NCI-H1436 (cell line): ENCODE data around the gene APOLD1.

Source experiments
- DNase-seq: peaks from one replicate; lab custom pipeline; 2025; lab: John Stamatoyannopoulos, UW

APOLD1 gene

DNA sequence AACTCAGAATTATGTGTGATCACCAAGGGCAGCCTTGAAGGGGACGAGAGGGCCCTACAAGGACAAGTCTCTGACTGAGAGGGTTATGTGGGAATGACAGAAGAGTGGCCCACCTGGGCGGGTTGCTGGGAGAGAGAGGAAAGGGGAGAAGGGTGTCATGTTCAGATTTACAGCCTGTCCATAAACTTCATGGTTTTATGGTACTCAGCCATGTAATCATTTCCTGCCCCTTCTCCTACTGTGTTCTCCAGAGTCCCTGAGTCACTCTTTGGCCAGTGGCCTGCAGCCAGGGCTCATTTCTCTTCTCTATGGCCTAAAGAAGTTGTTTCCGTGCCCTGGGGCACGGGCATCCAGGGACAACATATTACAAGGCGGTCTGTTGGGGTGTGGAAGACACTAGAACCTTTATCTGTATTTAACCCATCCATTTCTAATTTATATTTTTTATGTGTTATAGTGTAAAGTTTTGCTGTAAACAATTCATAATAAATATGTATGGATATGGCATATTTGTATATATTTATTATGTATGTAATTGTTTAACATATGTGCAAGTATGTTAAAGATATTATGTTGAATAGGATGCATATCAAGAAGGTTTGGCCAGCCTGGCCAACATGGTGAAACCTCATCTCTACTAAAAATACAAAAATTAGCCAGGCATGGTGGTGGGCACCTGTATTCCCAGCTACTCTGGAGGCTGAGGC lies 54.6 kb downstream of the APOLD1 start:
- no peak for DNase-seq

DNA sequence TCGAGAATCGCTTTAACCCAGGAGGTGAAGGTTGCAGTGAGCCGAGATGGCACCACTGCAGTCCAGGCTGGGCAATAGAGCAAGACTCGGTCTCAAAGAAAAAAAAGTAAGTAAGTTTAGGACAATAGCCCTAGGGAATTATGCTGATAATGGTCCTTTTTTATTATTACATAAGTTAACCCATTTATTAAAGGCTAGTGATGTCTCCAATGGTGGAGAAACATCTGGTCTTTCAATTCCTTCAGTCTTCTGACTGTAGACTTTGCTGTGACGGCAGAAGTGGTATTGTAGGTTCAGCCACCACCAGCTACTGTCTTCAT lies 55.1 kb downstream of the APOLD1 start:
- no peak for DNase-seq
